H1 (cell line): ENCODE measurements around the gene CACNA1G. TPM values are rescaled to one million over a fixed set of nuclear protein-coding genes. Genes with fewer than 3 reads are reported as not detected.

ENCODE experiments used
- FOSL1 ChIP-seq: IDR thresholded peaks from 2 replicates; pipeline ENCODE4 v1.6.1; 2011; ENCODE audit warnings: mild to moderate bottlenecking, low read depth, low read length, moderate library complexity; ENCODE audit not compliant: insufficient read depth
- PHF8 ChIP-seq: fragments of 200-600 bp; sonication (generic); conservative IDR thresholded peaks from 2 replicates; pipeline ENCODE4 v1.7.1; 2012; ENCODE audit warnings: low read depth, mild to moderate bottlenecking, inconsistent platforms, low read length, moderate library complexity
- TAF1 ChIP-seq: IDR thresholded peaks from 2 replicates; pipeline ENCODE4 v1.6.1; 2011; ENCODE audit warnings: mild to moderate bottlenecking, low read depth, low read length
- TAF7 ChIP-seq: optimal IDR thresholded peaks from 2 replicates; pipeline ENCODE3; 2011; ENCODE audit warnings: low read depth, mild to moderate bottlenecking, inconsistent platforms, low read length, moderate library complexity, borderline replicate concordance
- polyA plus RNA-seq, 7 experiments: library from polyadenylated mRNA; depleted of rRNA in 3 of 7; stranded (reverse) in 5 of 7; unstranded in 2 of 7; fragments of >200 nt in 5 of 7; fragments of 200-250 nt in 2 of 7; gene quantifications; 1 replicate in 5 of 7; 2 replicates in 1 of 7; 4 replicates in 1 of 7; pipeline versions ENCODE4 v1.2.1 to v1.2.3, GENCODE V29; 2011 to 2013; ENCODE audit warnings: missing spikeins in 2 of 7, mixed read lengths in 2 of 7
- total RNA-seq: library from RNA; stranded (reverse); fragmentation: NEBNext Ultra II Directional; extraction: Animal tissue kit (Norgen Biotek cat#: 25700); gene quantifications from 2 replicates; pipeline ENCODE4 v1.2.1, GENCODE V29; 2021

The CACNA1G gene
- total and polyA plus RNA-seq, 2 of the 8 experiments (the other 6 are each of a cell fraction or from before 2014, with no cell fraction given) = 2.9 to 4.9 TPM

GRCh38 chr17:50612281-50612680 is 51.8 kb downstream of the CACNA1G start (continued):
- no peak for TF ChIP-seq TAF7
- TF ChIP-seq FOSL1 = no peak
- TF ChIP-seq TAF1 = no peak
- no peak for TF ChIP-seq PHF8
